Measurements from ENCODE around the gene ABCC6. TPM values are rescaled to one million over a fixed set of nuclear protein-coding genes. Genes with fewer than 3 reads are reported as not detected.
"Not testable (repeated sequence)": the region's sequence is repeated elsewhere in the genome, so short reads cannot be mapped to it uniquely, and the experiment has no call there.

The ABCC6 gene
- total and polyA plus RNA-seq, 10 of the 15 experiments (the other 5 are each of a cell fraction or from before 2014, with no cell fraction given), result 0.05 to 0.13 (median 0.06) TPM; not detected in 5

GRCh38 chr16:16161840-16162239, 61.5 kb downstream of the ABCC6 start:
- H3K27ac ChIP-seq (ENCODE audit: control insufficient read depth, insufficient read depth); DNase-seq (ENCODE audit: low read depth, low spot score); FAIRE-seq; POLR2A ChIA-PET; H2AFZ ChIP-seq (ENCODE audit: control insufficient read depth, low read depth, low read length); H3K79me2 ChIP-seq (ENCODE audit: control insufficient read depth, insufficient read depth, low read length); SMC1A ChIA-PET (ENCODE audit: uncharacterized antibody, unreplicated experiment); H3K4me2 ChIP-seq (ENCODE audit: control insufficient read depth, insufficient read depth); H3K36me3 ChIP-seq (ENCODE audit: control insufficient read depth in 2 of 2, insufficient read depth in 2 of 2, low read length in 1 of 2); BruUV-seq (replicated peaks); RAD21 ChIA-PET (ENCODE audit: unreplicated experiment); H3K4me1 ChIP-seq (ENCODE audit: control insufficient read depth, insufficient read depth, low read length); H3K4me3 ChIP-seq; ATAC-seq; intact Hi-C loops (cut with micrococcal nuclease; ENCODE audit: unreplicated experiment); H3K9ac ChIP-seq (ENCODE audit: control insufficient read depth, insufficient read depth, low read length); H3K27me3 ChIP-seq (replicated peaks in 1 of 2; ENCODE audit: control insufficient read depth in 2 of 2, insufficient read depth in 2 of 2, low read length in 1 of 2); CTCF ChIA-PET; in situ Hi-C loops (cut with MboI); H4K20me1 ChIP-seq (ENCODE audit: control insufficient read depth, insufficient read depth); H3K9me3 ChIP-seq (replicated peaks; ENCODE audit: control insufficient read depth, insufficient read depth, low read length): not testable (repeated sequence)
- 34% methylated on average over 5 of the region's 5 CpGs for WGBS (ENCODE audit: insufficient coverage, insufficient replicate concordance, low lambda C conversion rate, missing lambda C conversion rate)

- H3K4me1 ChIP-seq (ENCODE audit: control insufficient read depth, insufficient read depth, low read length), result no peaks in the 10 kb centered on the region
- BruUV-seq (replicated peaks), result no TSS peak
- no peak for DNase-seq (ENCODE audit: low read depth, low spot score)
- no peak overlapping the region for H2AFZ ChIP-seq (ENCODE audit: control insufficient read depth, low read depth, low read length)
- intact Hi-C loops (cut with micrococcal nuclease; ENCODE audit: unreplicated experiment) (no loop called here), in situ Hi-C loops (cut with MboI) (no loop called here)
- H3K9me3 ChIP-seq (replicated peaks; ENCODE audit: control insufficient read depth, insufficient read depth, low read length), result peaks cover 7% of the 10 kb centered on the region; the same call in 2 of the 3 replicates
- no peaks in the 10 kb centered on the region for H3K79me2 ChIP-seq (ENCODE audit: control insufficient read depth, insufficient read depth, low read length)
- CTCF ChIA-PET, result no interaction called here
- no peak for FAIRE-seq
- POLR2A ChIA-PET, result no interaction called here
- no peaks in the 10 kb centered on the region for H3K27me3 ChIP-seq (replicated peaks in 1 of 2; ENCODE audit: control insufficient read depth in 2 of 2, insufficient read depth in 2 of 2, low read length in 1 of 2)
- H3K27ac ChIP-seq (ENCODE audit: control insufficient read depth, insufficient read depth), result no peak overlapping the region
- no peaks in the 10 kb centered on the region for H4K20me1 ChIP-seq (ENCODE audit: control insufficient read depth, insufficient read depth)
- SMC1A ChIA-PET (ENCODE audit: uncharacterized antibody, unreplicated experiment), result no interaction called here
- H3K4me2 ChIP-seq (ENCODE audit: control insufficient read depth, insufficient read depth), result no peak overlapping the region
- 34% methylated on average over 5 of the region's 5 CpGs for WGBS (ENCODE audit: insufficient coverage, insufficient replicate concordance, low lambda C conversion rate, missing lambda C conversion rate)
- ATAC-seq, result no peak
- RAD21 ChIA-PET (ENCODE audit: unreplicated experiment), result no interaction called here
- no peak overlapping the region for H3K4me3 ChIP-seq
- H3K9ac ChIP-seq (ENCODE audit: control insufficient read depth, insufficient read depth, low read length), result no peak overlapping the region
- no peaks in the 10 kb centered on the region for H3K36me3 ChIP-seq (ENCODE audit: control insufficient read depth in 2 of 2, insufficient read depth in 2 of 2, low read length in 1 of 2)
- TF ChIP-seq MYB (IDR thresholded peaks at IDR 0.05; ENCODE audit: borderline replicate concordance, low read depth, low read length) (no peak), ASH2L (IDR thresholded peaks at IDR 0.05; ENCODE audit: borderline replicate concordance, low read depth) (no peak), MTA2 (IDR thresholded peaks at IDR 0.05; ENCODE audit: low read depth) (no peak), ZNF592 (IDR thresholded peaks at IDR 0.05) (no peak), FOS (IDR thresholded peaks at IDR 0.05; ENCODE audit: borderline replicate concordance, extremely low read depth, insufficient read length) (no peak), STAT1 (conservative IDR thresholded peaks at IDR 0.05) (no peak), NFXL1 (IDR thresholded peaks at IDR 0.05; ENCODE audit: borderline replicate concordance) (no peak), REST (IDR thresholded peaks at IDR 0.05; ENCODE audit: low read depth, low read length) (no peak), SREBF2 (IDR thresholded peaks at IDR 0.05; ENCODE audit: low read length) (no peak), NR2F1 (conservative IDR thresholded peaks at IDR 0.05) (no peak), SREBF1 (IDR thresholded peaks at IDR 0.05; ENCODE audit: low read length) (no peak)
Measured at GRCh38 chr16:16161319-16161718, 62.0 kb downstream of the ABCC6 start.

Measured in GM12878 (cell line).